CD4-positive, alpha-beta T cell treated with Interleukin-10 for 1 hour (primary cell): ENCODE measurements around the gene SORBS1.

Experiments
- DNase-seq: peaks from one replicate; pipeline ENCODE4 v3.0.0-alpha.2; 2020

SORBS1 gene

DNA sequence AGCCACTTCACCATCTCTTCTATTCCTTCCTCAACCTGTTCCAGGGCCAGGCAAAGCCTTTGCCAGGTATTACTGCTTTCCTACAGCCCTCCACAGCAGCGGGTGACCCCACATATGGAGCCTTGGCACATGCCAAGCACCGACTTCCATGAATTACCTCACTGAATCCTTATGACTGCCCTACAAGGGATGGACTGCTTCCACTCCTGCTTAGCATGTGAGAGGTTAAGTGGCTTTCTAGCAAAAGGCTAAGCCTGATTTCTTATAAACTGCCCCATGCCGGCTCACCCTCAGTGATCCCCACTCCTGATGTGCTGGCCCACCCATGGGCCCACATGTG lies 226.4 kb downstream of the SORBS1 start:
- no peak for DNase-seq

DNA sequence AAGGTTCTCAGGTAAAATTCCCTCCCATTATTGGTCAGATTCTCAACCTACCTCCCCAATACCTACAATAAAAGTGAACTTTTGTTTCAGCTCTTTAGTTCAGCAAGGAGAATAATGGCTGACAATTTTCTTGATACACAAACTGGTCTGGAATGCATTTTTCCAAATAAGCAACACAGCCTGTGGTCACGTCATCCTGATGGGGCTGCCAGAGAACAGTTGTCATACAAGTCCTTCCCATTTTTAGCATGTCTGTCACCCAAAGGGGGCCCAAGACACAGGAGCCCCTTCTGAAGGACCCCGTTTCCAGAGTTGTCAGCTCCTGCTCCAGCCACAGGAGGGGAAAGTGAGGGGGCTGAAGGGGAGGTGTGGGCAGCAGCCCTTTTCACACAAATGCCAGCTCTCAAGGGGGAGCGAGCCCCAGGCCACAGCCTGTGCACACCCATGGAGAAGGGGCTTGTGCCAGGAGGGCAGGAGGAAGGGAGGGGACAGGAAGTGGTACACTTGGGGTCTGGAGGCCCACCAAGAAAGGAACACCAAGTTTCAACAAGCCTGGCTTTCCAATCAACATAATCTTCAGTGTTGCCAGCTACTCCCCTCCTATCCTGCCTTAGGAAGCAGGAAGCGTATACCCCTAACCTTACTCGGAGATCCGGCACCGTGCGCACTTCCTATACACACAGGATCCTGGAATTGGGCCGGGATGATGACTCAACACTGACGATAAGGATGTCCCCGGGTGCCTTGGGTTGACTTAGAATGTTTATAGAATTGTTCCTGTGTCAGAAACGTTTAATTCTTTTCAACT lies 227.0 kb downstream of the SORBS1 start:
- DNase-seq, result no peak

GRCh38 chr10:95332666-95333249 lies 228.4 kb downstream of the SORBS1 start:
- no peak for DNase-seq

DNA sequence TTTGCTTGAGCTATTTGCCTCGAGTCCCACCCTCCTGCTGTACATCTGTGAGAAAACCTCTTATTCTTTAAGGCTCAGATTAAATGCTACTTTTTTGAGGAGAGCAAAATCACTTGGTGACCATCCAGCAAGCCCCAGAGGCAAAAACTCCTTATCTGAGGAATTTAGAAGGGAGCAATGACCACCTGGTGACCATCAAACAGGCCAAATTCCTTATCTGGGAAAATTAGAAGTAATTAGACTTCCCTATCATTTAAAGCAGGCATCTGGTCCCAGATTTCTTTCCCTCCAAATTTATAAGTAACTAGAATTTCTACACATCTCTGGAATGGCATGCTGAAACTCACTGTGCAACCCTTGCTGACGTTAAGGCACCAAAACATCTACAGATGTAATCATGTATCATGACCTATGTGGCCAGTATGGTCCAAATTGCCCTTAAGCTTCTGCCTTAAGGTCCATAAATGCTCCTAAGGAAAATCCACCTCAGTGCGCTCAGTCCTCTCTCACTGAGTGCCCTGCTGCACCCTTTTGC lies 229.5 kb downstream of the SORBS1 start:
- DNase-seq, result no peak

GRCh38 chr10:95330966-95331453 lies 230.2 kb downstream of the SORBS1 start:
- no peak for DNase-seq

- no peak for DNase-seq
Measured at GRCh38 chr10:95329296-95329695, 231.9 kb downstream of the SORBS1 start.

DNA sequence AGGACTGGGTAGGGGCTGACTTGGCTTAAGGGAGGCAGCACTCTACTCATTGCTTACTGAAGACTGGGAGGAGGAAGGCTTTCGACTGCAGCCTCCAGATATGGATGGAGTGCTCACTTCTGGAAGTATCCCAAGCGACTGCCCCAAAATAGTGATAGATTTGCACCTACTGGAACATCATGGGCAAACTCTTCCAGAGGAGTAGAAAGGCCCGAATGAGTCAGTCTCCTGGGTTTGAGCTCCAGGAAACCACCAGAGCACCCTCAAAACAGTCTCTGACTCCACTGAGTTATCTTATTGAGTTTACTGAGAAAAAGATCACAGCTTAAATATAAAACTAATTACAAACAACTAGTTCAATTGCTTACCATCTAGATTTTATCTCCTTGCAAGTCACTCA lies 233.2 kb downstream of the SORBS1 start:
- no peak for DNase-seq

GRCh38 chr10:95327367-95327766 lies 233.8 kb downstream of the SORBS1 start:
- no peak for DNase-seq

DNA sequence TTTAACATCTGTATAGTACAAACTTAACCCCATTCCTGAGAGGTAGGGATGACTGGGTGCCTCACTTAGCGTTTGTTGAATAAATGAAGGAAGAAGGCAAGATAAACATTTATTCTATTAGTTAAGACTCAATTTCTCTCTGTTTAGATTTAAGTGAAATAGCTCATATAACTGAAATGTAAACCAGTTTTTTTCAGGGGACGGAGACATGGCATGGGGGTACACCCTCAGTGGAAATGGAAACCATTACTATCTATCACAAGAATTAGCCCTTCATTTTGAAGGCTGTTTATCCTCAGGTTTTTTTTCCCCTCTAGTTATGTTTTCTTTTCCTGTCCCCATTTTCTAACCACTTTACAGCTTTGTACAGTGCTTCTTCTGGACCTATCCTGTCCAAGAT lies 234.8 kb downstream of the SORBS1 start:
- DNase-seq, result no peak

DNA sequence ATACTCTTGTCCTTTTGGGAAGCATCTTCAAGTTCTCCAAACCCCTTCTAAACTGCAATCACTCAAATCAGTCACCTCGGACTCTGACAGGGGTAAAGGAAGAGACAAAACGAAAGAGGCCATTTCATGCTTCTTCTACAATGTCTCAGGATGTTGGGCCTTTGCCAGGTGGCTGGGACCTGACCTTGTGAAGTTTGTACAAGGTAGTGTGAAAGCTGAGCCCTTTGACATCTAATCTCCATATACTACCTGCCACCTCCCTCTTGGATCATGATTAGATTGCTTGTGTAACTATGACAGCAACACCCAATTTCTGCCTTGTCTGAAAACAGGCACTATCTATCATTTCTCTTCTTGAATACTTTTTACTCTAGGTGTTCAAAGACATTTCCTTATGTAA lies 235.3 kb downstream of the SORBS1 start:
- DNase-seq, result no peak

GRCh38 chr10:95324436-95325268 lies 236.5 kb downstream of the SORBS1 start:
- DNase-seq, result no peak

DNA sequence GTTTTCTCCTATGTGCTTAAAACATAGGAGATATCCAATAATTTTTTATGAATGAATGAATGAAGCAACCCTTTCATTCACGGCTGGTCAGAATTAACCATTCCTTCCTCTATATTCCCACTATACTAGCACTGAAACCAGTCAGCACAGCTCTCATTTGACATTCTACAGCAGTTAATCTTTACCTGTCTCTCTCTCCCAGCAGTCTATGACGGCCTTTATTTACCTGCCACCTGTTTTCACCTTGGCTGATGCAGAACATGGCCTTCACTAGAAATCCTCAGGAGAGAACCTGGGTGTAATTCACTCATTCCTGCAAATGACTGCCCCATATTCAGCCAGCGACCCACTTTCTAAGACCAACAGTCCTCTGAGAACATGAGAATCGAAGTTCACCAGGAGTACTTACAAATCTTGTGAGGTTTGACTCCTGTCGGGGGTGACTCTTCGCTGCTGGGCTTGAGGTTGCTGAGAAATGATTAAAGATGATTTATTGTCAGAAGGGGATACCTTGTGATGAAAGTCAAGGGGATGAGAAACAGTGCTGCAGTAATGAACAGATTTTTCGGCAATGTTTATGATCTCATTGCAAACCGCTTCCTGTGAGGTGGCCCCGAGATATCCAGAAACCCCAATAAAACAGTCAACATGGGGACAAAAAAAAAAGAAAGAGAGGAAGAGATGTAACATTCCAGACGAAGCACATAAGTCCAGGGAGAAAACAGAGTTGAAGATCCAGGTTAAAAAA lies 239.4 kb downstream of the SORBS1 start:
- no peak for DNase-seq

DNA sequence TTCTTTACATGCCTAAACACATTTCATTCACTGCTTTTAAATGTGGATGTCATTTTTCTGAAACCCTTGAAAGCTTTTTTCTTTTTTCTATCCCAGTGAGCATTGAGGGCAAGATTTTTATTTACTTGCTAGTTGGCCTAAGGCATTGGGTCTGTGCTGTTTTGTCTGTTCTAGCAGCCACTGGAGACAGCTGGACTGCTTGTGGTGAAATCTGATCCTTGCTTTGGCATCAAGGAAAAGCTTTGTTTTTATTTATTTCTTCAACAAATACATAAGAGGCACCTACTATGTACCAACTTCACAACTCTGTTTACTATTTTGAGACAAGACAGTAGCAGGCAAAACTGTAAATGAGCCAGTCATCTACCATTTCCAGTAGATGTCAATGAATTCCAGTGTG lies 241.9 kb downstream of the SORBS1 start:
- DNase-seq, result no peak

GRCh38 chr10:95315509-95315908 lies 245.7 kb downstream of the SORBS1 start:
- no peak for DNase-seq

- no peak for DNase-seq
Measured at GRCh38 chr10:95314192-95314918, 246.8 kb downstream of the SORBS1 start.

GRCh38 chr10:95312986-95313495 lies 248.1 kb downstream of the SORBS1 start:
- DNase-seq, result no peak

GRCh38 chr10:95312257-95312656 lies 248.9 kb downstream of the SORBS1 start:
- no peak for DNase-seq

- DNase-seq, result no peak
Measured at GRCh38 chr10:95309958-95310357, 251.2 kb downstream of the SORBS1 start.

DNA sequence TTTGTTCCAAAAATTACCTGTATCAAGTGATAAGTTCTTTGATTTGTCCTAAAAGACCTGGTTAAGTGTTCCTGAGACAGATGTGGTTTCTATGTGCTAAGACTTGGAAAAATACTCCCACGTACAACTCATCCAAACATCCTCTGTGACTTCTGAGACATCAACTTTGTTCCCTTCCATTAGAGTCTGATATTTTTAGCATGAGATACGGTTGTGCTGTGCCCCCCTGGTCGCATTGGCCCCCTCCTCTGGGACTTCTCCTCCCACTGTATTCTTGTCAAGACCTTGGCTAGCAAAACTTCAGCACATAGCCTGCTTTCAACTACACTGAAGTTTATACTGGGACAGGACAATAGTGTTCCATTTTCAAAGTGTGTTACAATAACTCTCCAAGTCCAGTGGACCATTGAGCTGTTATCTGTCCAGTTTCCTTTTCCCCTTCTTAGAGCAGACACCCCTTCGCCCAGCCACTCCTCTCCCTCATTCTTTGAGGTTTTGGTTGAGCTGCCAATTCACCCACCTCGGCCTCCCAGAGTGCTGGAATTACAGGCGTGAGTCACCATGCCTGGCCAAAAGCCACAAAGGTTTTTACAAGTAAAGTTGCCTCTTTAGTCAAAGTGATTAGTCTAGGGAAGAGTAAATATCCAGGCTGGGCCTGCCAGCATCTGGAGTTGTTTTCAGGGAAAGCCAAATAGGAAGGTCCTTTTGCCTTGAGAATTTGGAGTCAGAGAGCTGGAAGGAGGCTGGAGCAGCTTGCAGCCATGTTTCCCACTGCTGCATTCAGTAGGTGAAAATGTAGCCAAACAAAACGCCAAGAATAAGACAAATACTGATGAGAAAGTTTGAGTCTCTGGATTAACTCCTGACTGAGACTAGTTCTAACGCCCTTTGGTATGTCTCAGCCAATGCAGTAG lies 252.5 kb downstream of the SORBS1 start:
- no peak for DNase-seq

DNA sequence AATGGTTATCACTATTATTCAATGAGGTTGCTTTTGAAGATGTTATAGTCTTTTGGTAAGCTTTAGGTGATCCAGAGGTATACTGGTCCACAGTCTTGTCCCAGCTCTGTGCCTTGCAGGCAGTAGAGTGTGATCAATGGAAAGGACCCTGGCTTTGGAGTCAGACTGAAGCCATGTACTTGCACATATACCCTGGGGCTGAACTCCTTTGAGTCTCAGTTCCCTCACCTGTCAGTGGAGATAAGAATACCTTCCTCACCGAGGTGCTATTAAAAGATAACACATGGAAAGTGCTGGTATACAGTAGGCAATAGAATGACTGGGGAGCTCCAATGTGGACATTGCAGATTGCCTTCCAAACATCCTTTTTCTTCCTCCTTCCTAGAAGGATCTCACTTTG lies 254.3 kb downstream of the SORBS1 start:
- no peak for DNase-seq

- no peak for DNase-seq
Measured at GRCh38 chr10:95306318-95306650, 254.9 kb downstream of the SORBS1 start.
